ENCODE results near the gene GARNL3. TPM values are rescaled to one million over a fixed set of nuclear protein-coding genes. Genes with fewer than 3 reads are reported as not detected.

Gene GARNL3
- total and polyA plus RNA-seq, 2 experiments from 2014 or later, result 8.7 to 21.9 TPM

- Mint-ChIP-seq H3K36me3 (ENCODE audit: low read depth) (no peaks in the 10 kb centered on the region), H3K9me3 (no peaks in the 10 kb centered on the region), H3K4me3 (no peak overlapping the region; the same call in 2 of the 3 replicates), H3K27me3 (ENCODE audit: insufficient read depth, low read depth, poor library complexity) (peaks cover 3% of the 10 kb centered on the region), H3K27ac (no peak overlapping the region; the same call in 1 of the 2 replicates), H3K4me1 (peaks cover 23% of the 10 kb centered on the region)
- H3F3A ChIP-seq (replicated peaks; ENCODE audit: low read depth), result no peaks in the 10 kb centered on the region
- peaks cover 14% of the 10 kb centered on the region; the same call in 1 of the 2 replicates for H3K4me1 ChIP-seq (ENCODE audit: insufficient read depth)
- no peak overlapping the region for H2AFZ ChIP-seq
- DNase-seq (ENCODE audit: low spot score), result no peak
- H3K4me2 ChIP-seq, result no peak overlapping the region
- H3K79me2 ChIP-seq (replicated peaks; ENCODE audit: insufficient read depth), result no peaks in the 10 kb centered on the region
- H3K27ac ChIP-seq (ENCODE audit: low read depth), result no peak overlapping the region
- ATAC-seq, result no peak; the same call in 2 of the 3 replicates
- no peaks in the 10 kb centered on the region for H3K27me3 ChIP-seq (ENCODE audit: insufficient read depth)
- H3K9me2 ChIP-seq (ENCODE audit: insufficient read depth), result no peaks in the 10 kb centered on the region
- no peak overlapping the region for H3K4me3 ChIP-seq
- H3K36me3 ChIP-seq (ENCODE audit: insufficient read depth), result no peaks in the 10 kb centered on the region
- TF ChIP-seq REST (IDR thresholded peaks at IDR 0.05; ENCODE audit: unreplicated experiment) (no peak), ZNF462 (CRISPR knock-in tag; IDR thresholded peaks at IDR 0.05) (no peak), ETS1 (IDR thresholded peaks at IDR 0.05) (no peak), ZNF331 (CRISPR knock-in tag; IDR thresholded peaks at IDR 0.05; ENCODE audit: low read depth) (no peak), POLR2AphosphoS5 (IDR thresholded peaks at IDR 0.05; ENCODE audit: low read depth) (no peak)
- no peaks in the 10 kb centered on the region for H4K20me1 ChIP-seq (replicated peaks; ENCODE audit: insufficient read depth)
Observed at GRCh38 chr9:127368852-127369402, 104.4 kb downstream of the GARNL3 start.
